T-helper 1 cell treated with Interleukin-12 subunit alpha and Interleukin-12 subunit beta and Interleukin-4 antibody, amounts not matched to agents 30 μg/mL and 1 μg/mL, for 36 hours (primary cell): Measurements from ENCODE around the gene NF2.

ENCODE experiments used
- H3K27ac Mint-ChIP-seq: one replicate; pipeline ENCODE4 v1.8.0; 2021; ENCODE audit warnings: mild to moderate bottlenecking, mixed read lengths
- H3K27me3 Mint-ChIP-seq: one replicate; pipeline ENCODE4 v1.8.0; 2021; ENCODE audit warnings: low read depth, mixed read lengths
- H3K36me3 Mint-ChIP-seq: one replicate; pipeline ENCODE4 v1.8.0; 2021; ENCODE audit warnings: low read depth, mixed read lengths
- H3K4me1 Mint-ChIP-seq: one replicate; pipeline ENCODE4 v1.8.0; 2021; ENCODE audit warnings: low read depth, mixed read lengths
- H3K4me3 Mint-ChIP-seq: one replicate; pipeline ENCODE4 v1.8.0; 2021; ENCODE audit warnings: mild to moderate bottlenecking, moderate library complexity, mixed read lengths
- H3K9me3 Mint-ChIP-seq: one replicate; pipeline ENCODE4 v1.8.0; 2021; ENCODE audit warnings: mixed read lengths

Gene NF2

DNA sequence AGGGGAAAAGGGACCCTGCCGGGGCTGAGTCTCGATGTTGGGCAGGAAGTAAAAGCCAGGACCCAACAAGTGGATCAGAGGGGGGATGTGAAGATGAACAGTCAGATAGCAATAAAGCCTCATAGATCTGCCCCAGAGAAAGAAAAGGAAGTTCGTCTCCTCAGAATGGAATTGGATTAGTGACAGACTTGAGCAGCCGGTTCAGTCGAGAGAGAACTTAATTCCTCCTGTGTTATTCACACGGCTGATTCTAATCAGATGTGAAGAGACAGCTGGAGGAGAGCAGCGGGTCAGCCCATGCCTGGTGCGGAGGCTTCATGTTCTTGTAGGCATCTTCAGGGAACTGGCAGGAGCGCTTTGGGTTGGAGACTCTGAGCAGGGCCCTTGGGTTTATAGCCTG is 87.0 kb downstream of the NF2 start:
- Mint-ChIP-seq H3K9me3 (no peaks in the 10 kb centered on the region), H3K36me3 (peaks cover 12% of the 10 kb centered on the region), H3K27ac (no peak overlapping the region), H3K4me1 (no peaks in the 10 kb centered on the region), H3K4me3 (no peak overlapping the region), H3K27me3 (no peaks in the 10 kb centered on the region)

DNA sequence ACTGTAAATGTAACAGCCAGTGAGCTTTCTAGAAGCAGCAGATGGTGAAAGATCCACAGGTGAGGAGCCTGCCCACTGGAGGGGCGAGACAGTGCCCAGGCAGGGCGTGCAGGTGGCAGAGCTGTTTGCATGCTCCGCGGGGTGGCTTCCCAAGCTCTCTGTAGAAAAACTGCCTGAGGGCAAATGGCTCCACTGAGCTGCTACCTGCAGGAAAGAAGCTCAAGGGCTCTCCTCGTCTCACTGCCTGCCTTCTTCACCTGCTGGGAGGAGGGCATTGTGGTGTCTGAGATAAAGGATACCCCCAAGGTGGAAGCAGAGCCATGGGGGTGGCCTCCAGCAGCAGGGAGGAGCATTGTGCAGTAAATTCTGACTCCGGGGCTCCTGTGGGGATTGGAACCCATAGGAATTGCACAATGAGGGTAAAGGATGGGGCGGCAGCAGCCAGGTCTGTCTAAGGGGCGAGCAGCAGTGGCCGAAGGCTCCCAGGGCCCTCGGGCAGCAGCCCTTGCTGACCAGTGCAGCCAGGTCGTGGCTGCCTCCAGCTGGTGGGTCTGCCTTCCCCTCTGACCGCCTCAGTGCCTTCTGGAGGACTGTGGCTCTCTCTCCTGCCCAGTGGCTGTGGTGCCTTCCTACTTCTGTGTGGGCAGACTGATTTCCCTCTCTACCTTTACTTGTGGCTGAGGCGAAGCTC is 88.3 kb downstream of the NF2 start:
- Mint-ChIP-seq H3K27ac (no peak overlapping the region), H3K36me3 (peaks cover 7% of the 10 kb centered on the region), H3K4me3 (no peak overlapping the region), H3K9me3 (no peaks in the 10 kb centered on the region), H3K4me1 (no peaks in the 10 kb centered on the region), H3K27me3 (no peaks in the 10 kb centered on the region)

DNA sequence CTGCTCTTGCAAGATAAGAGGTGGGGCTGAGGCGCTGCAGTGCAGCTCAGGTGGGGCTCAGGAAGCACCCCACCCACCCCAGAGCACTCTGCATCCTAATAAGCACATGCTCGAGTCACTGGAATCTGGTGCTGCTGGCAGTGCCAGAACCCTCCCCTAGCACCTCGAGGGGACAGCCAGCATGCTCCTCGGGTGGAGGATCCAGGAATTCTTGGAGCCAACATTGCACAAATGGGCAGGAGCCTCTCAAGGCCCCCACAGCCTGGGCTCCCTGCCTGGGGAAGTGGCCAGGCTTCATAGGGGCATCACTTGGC is 88.9 kb downstream of the NF2 start:
- peaks cover 2% of the 10 kb centered on the region for H3K36me3 Mint-ChIP-seq
- no peak overlapping the region for H3K4me3 Mint-ChIP-seq
- no peaks in the 10 kb centered on the region for H3K27me3 Mint-ChIP-seq
- no peak overlapping the region for H3K27ac Mint-ChIP-seq
- no peaks in the 10 kb centered on the region for H3K9me3 Mint-ChIP-seq
- no peaks in the 10 kb centered on the region for H3K4me1 Mint-ChIP-seq

DNA sequence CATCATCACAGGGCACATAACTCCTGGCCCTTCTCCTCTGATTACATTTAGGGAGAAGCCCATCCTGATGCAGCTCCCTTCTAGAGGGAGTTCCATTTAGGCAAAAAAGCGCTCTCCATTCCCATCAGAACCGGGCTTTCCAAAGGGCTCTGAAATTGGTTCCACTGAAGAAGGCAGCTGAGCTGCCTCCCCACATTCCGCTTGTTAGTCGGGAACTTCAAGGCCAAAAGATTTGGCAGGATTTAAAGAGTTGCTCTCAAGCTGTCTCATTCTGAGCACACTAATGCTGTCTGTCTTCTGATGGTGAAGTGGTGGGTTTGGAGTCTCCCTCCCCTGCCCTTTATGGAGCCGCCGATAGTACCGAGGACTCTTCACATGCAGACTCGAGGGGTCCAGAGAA is 89.7 kb downstream of the NF2 start:
- Mint-ChIP-seq H3K4me3 (no peak overlapping the region), H3K9me3 (no peaks in the 10 kb centered on the region), H3K36me3 (peaks cover 2% of the 10 kb centered on the region), H3K27me3 (no peaks in the 10 kb centered on the region), H3K4me1 (no peaks in the 10 kb centered on the region), H3K27ac (no peak overlapping the region)

DNA sequence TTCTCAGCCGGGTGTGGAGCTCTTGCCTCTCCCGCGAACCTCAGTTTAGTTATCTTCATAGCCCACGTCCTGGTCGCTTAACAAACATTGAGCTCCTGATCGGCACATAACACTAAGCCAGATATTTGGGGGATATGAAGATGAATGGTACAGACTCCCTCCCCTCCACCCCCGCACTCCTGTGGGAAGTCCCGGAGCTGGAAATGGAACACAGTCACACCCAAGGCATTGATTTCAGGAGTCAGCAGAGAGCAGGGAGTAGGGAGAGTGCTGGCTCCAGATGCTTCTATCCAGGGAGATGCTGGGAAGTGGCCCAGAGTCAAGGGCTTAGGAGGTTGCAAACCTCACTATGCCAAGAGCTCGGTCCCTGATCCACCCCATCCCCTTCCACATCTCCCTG is 90.2 kb downstream of the NF2 start:
- Mint-ChIP-seq H3K36me3 (peaks cover 2% of the 10 kb centered on the region), H3K4me3 (no peak overlapping the region), H3K27ac (no peak overlapping the region), H3K9me3 (no peaks in the 10 kb centered on the region), H3K27me3 (no peaks in the 10 kb centered on the region), H3K4me1 (no peaks in the 10 kb centered on the region)

DNA sequence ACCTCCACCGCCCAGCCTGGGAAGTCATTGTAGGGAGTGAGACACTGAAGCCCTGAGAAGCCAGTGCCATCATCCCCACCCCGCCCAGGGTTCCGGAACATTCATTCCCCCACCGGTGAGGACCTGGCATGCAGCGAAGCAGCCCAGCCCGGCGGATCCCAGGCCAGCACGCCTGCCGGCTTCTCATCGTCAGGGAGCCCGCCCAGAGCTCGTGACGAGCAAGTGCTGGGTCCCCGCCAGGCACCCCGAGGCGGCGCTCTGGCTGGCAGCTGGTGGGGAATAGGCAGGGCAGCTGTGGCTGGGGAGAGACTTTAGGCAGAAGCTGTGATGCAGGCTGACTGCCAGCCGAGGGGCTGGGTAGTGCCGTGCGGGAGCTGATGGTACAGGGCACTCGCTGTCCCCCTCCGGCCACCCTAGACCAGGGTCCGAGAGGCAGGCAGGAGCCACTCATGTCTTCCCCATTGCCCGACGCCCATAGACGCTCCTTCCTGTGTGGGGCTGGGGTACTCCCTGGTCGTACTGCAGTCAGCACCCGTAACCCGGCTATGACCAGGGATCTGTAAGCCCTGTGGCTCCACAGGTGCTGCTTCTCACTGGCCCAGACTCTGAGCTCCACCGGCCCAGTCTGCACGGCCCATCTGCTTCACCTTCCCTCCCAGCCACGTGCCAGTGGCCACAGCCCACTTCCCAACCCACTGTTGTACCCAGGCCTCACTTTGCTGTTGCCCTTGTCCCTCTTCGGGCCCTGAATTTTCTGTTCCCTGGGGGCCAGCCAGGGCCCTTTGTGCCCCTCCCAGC is 91.9 kb downstream of the NF2 start:
- no peak overlapping the region for H3K27ac Mint-ChIP-seq
- H3K4me3 Mint-ChIP-seq: no peak overlapping the region
- H3K9me3 Mint-ChIP-seq: no peaks in the 10 kb centered on the region
- H3K4me1 Mint-ChIP-seq: peaks cover 3% of the 10 kb centered on the region
- H3K27me3 Mint-ChIP-seq: no peaks in the 10 kb centered on the region
- no peaks in the 10 kb centered on the region for H3K36me3 Mint-ChIP-seq

DNA sequence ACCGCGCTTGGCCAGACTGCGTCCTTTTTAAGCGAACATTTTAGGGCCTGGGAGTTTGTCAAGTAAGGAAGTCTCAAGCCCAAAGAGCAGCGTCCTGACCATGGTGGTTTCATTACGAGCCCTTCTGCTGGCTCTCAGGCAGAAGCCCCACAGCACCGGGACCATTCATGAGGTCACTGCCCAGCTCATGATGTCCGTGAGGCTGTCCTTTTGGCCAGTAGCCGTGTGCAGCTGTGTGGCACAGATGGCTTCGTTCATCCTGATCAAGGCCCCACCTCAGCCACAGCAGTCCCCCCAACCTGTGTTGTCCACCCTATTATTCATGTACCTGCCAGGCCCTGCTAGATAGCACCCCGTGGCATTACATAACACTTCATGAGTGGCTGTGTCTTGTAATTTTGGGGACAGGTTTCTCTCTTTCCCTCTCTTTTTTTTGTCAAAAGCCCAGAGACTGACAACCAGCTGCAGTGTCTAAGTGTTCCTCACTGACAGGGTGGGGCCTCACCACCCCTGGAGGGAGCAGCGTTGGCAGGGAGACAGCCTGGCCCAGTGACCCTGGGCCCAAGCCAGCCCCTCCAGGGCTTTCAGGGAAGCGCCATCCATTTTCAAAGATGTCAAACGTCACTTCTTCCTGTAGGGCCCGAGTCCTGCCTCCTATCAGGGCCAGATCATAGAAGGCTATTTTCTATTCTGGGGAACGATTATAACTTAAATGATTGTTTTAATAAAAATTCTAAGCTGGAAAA is 94.6 kb downstream of the NF2 start:
- Mint-ChIP-seq H3K9me3 (no peaks in the 10 kb centered on the region), H3K4me1 (peaks cover 14% of the 10 kb centered on the region), H3K4me3 (no peak overlapping the region), H3K27ac (no peak overlapping the region), H3K27me3 (peaks cover 3% of the 10 kb centered on the region), H3K36me3 (no peaks in the 10 kb centered on the region)

DNA sequence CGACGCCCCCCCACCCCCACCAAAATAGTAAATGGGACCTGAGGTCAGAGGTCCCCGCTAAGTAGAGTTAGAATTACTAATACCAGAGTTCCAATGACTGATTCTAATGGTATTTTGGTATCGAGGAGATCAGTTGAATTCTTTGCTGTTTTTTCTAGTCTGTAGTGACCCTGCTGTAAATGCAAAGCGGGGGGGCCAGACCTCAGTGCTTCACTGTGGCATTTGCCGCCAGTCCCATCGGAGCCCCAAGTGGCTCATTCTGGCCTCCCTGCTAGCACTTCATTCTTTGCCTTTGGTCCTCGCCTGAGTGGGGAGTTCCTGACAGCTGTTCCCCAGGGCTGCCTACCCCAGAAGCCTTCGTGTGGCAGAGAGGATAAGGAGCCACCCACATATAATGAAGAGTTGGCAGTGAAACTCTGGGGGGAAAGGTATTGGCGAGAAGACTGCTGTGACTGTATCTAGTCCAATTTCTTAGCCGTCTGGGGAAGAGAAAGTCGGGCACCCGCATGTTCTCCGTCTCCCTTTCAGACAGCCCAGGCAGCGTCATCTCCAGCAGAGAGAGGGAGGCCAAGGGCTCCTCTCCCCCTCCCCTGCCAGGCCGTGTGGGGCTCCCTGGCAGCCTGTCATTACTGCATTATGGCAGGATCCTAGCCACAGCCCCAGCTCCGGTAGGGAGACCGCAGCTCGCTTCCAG is 96.9 kb downstream of the NF2 start:
- H3K9me3 Mint-ChIP-seq: no peaks in the 10 kb centered on the region
- H3K36me3 Mint-ChIP-seq: no peaks in the 10 kb centered on the region
- H3K27me3 Mint-ChIP-seq: peaks cover 3% of the 10 kb centered on the region
- H3K4me3 Mint-ChIP-seq: no peak overlapping the region
- no peak overlapping the region for H3K27ac Mint-ChIP-seq
- peaks cover 16% of the 10 kb centered on the region for H3K4me1 Mint-ChIP-seq

DNA sequence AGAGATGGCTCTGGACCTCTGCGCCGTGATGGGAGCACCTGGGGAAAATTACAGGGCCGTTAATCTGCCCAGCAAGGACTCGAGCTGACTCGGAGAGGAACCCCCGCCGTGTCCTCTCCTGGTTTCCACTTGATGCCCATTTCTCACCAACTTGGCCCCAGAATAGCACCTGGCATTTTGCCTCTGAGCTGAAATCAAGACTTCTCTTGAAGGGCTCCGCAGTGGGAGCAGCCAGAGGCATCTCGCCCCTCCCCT is 97.4 kb downstream of the NF2 start:
- H3K27me3 Mint-ChIP-seq: peaks cover 3% of the 10 kb centered on the region
- H3K27ac Mint-ChIP-seq: peak overlapping the region; percentile 55

DNA sequence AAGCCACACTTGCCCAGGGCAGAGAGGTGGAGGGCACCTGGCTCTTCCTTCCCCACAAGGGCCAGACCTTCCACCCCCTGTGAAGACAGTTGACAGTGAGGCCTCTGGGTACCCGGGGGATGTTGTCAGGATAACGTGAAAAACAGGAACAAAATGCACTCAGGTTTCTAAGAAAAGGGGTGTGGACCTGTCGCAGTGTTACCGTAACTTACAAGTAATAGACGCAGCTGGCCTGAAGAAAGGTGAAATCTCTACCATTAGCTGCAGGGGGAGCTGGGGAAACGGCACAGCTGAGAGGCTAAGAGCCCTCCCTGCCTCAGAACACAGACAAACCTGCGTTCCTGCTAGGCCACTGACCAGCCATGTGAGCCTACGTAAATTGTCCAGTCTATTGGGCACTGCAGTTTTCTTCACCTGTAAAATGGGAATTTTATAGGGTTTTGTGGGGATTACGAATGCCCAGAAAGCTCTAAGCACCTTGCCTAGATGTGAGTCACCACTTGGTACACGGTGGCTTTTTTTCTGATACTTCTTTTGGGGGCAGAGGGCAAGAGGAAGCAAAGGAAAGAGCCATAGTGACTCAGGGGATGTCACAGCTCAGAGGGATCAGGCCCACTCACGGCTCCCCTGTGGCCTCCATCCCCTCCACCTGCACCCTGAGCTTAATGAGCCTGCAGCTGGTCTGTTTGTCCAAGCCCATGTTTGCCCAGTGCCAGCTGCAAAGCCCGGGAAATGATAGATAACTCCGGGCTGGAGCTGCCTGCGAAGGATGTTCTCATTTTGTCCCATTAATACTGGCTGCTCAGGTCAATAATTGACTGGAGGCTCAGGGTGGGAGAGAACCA is 97.9 kb downstream of the NF2 start:
- Mint-ChIP-seq H3K27me3 (peaks cover 3% of the 10 kb centered on the region), H3K9me3 (no peaks in the 10 kb centered on the region), H3K4me1 (peaks cover 16% of the 10 kb centered on the region), H3K4me3 (no peak overlapping the region), H3K36me3 (no peaks in the 10 kb centered on the region), H3K27ac (peak overlapping the region; percentile 55)

More for the DNA sequence above, 97.4 kb downstream of the NF2 start:
- Mint-ChIP-seq H3K4me3 (no peak overlapping the region), H3K4me1 (peaks cover 16% of the 10 kb centered on the region), H3K36me3 (no peaks in the 10 kb centered on the region), H3K9me3 (no peaks in the 10 kb centered on the region)

DNA sequence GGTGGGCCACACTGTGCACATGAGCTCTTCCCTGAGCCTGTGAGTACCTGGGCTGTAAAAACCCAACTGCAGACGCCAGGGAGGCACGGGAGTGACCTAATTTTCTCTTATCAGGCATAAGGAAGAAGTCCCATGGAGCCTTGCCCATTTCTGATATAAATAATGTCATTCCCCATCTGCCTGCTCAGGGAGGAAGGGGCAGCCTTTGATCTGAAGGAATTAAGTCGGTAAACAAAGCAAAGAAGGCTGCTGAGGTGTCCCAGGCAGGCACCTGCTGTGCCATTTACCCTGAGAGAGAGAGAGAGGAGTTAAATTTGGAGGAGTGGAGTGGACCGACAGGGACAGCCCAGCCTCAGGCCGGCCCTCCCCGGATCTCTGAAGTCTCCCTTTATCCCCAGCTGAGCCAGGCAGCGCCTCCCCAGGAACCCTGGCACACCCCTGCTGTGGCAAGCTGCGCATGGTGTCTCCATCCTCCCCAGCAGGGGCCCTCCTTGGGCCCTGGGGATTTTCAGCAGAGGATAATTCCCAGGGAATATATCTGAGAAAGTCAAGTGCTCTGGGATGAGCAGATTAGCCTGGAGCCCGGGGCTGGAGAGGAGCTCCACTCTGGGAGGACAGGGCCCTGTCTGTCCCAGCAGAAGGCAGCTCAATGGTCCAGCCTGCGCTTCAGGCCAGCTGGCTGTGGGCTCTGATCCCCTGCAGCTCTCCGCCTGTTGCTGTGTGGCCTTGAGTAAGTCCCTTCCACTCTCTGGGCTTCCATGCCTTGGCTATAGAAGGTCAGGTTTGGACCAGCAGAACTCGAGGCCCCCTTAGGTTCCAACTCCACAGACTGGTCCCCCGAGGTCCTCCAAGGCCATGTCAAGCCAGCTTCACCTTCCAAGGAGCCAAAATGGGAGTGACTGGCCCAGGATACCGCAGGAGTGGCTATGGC is 98.8 kb downstream of the NF2 start:
- H3K27me3 Mint-ChIP-seq: peaks cover 3% of the 10 kb centered on the region
- H3K4me3 Mint-ChIP-seq: no peak overlapping the region
- H3K4me1 Mint-ChIP-seq: peaks cover 16% of the 10 kb centered on the region
- H3K9me3 Mint-ChIP-seq: no peaks in the 10 kb centered on the region
- no peaks in the 10 kb centered on the region for H3K36me3 Mint-ChIP-seq
- H3K27ac Mint-ChIP-seq: peak overlapping the region; percentile 41

DNA sequence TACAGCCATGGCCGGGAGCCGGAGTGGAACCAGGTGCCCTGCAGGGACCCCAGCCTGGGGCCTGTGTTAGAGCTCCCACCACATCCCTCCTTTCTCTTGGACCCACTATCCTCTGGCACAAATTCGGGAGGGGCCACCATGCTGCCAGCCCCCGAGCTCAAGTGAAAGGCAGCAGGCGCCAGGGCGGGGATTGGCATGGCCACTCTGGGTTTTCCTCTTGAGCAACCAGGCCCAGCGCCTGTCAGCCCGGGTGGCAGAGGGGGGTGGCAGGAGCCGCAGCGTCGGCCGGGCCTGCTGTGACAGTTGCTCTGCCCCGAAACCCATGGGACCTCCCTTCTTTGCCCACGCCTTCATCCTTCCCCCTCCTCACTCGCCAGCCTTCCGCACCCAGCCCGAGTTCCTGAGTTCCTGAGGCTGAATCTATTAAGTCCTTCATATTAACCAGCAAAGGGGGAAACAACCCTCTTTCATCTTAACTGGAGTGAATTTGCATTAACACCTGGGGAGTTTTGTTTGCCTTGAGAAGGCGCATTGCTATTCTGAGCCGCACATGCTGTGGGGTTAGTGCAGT is 99.6 kb downstream of the NF2 start:
- Mint-ChIP-seq H3K4me3 (no peak overlapping the region), H3K27ac (no peak overlapping the region)

DNA sequence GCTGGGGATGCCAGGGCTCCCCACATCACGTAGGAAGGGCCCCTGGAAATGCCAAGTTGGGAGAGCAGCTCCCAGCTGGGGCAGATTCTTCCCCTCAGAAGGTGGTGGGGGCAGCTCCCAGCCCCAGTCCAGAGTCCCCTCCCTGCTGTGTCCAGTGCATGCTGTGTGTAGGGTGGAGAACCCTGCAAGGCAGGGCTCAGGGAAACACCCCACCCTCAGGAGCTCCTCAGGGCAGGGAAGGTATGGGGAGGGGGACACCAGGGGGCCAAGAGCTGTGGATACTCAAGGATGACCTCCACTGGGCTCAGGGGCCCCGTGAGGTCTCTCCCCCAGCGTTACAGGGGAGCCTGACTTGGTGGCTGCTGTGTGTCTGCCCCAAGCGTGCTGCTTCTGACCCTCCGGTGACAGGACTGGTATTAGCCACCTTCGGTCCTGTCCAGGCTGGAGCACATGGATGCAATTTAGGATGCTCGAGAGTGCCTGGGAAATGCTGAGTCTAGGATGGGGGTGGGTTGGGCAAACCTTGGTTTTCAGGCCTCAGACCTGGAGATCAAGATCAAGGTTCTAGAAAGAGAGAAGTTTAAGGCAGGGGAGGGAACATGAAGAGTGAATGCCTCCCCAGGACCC is 100.2 kb downstream of the NF2 start:
- Mint-ChIP-seq H3K9me3 (no peaks in the 10 kb centered on the region), H3K36me3 (no peaks in the 10 kb centered on the region), H3K4me1 (peaks cover 16% of the 10 kb centered on the region), H3K27me3 (peaks cover 3% of the 10 kb centered on the region), H3K4me3 (no peak overlapping the region), H3K27ac (no peak overlapping the region)

More for the DNA sequence above, 99.6 kb downstream of the NF2 start:
- H3K9me3 Mint-ChIP-seq: no peaks in the 10 kb centered on the region
- H3K27me3 Mint-ChIP-seq: peaks cover 3% of the 10 kb centered on the region
- peaks cover 16% of the 10 kb centered on the region for H3K4me1 Mint-ChIP-seq
- no peaks in the 10 kb centered on the region for H3K36me3 Mint-ChIP-seq
